ENCODE measurements around the gene SIGLEC15. TPM values are rescaled to one million over a fixed set of nuclear protein-coding genes. Genes with fewer than 3 reads are reported as not detected.

Gene SIGLEC15
- polyA plus RNA-seq, 2 of the 4 experiments (the other 2 are of a cell fraction), result not detected

- POLR2A ChIA-PET, result interaction anchor here (1.4 kb wide), 1 partner anchor 62 kb away, joined by 3 read pairs; no protein-coding TSS in a partner anchor
- H3K4me1 ChIP-seq, result 0 out of 3 replicates have a peak, but pooled peaks cover 2% of the 10 kb centered on the region
- ATAC-seq, result peak; percentile 38 to 74; a peak in 5 of 6 replicates
- DNase-seq (ENCODE audit: low read depth in 1 of 2, low spot score in 1 of 2), result peak in 1 of 2 experiments; percentile 45
- no peak for TF ChIP-seq HDAC2 (IDR thresholded peaks at IDR 0.05)
- peak; percentile 24 to 56; a peak in 3 of 5 replicates for TF ChIP-seq RAD21 (conservative IDR thresholded peaks at IDR 0.05 in 1 of 2, IDR thresholded peaks at IDR 0.05 in 1 of 2)
- TF ChIP-seq HOXB13 (CRISPR knock-in tag; IDR thresholded peaks at IDR 0.05; ENCODE audit: low read depth), result no peak
- TF ChIP-seq PHF8 (IDR thresholded peaks at IDR 0.05; ENCODE audit: borderline replicate concordance, low read depth), result no peak
- TF ChIP-seq CBX2 (IDR thresholded peaks at IDR 0.05; ENCODE audit: borderline replicate concordance, low read depth), result no peak
- TF ChIP-seq SREBF2 (IDR thresholded peaks at IDR 0.05), result no peak
- TF ChIP-seq NFE2L2 (conservative IDR thresholded peaks at IDR 0.05; ENCODE audit: low read length), result no peak
- peak; percentile 76 for TF ChIP-seq E2F6 (IDR thresholded peaks at IDR 0.05; ENCODE audit: borderline replicate concordance, low read depth)
- TF ChIP-seq KDM5A (IDR thresholded peaks at IDR 0.05), result no peak
- TF ChIP-seq ZC3H11A (IDR thresholded peaks at IDR 0.05), result no peak
- TF ChIP-seq RFX5 (IDR thresholded peaks at IDR 0.05), result no peak
- TF ChIP-seq FOXS1 (CRISPR knock-in tag; IDR thresholded peaks at IDR 0.05), result no peak
- TF ChIP-seq KDM1A (IDR thresholded peaks at IDR 0.05; ENCODE audit: low read depth), result no peak
- TF ChIP-seq, protein P1, sequence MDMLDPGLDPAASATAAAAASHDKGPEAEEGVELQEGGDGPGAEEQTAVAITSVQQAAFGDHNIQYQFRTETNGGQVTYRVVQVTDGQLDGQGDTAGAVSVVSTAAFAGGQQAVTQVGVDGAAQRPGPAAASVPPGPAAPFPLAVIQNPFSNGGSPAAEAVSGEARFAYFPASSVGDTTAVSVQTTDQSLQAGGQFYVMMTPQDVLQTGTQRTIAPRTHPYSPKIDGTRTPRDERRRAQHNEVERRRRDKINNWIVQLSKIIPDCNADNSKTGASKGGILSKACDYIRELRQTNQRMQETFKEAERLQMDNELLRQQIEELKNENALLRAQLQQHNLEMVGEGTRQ (IDR thresholded peaks at IDR 0.05), result peak; percentile 12; the same call in 1 of the 2 replicates
- TF ChIP-seq POLR2AphosphoS2 (conservative IDR thresholded peaks at IDR 0.05; ENCODE audit: low read length), result no peak
- TF ChIP-seq FOSL2 (IDR thresholded peaks at IDR 0.05), result no peak
- no peak for TF ChIP-seq FOSL2 (CRISPR knock-in tag; IDR thresholded peaks at IDR 0.05)
- TF ChIP-seq, protein P2, sequence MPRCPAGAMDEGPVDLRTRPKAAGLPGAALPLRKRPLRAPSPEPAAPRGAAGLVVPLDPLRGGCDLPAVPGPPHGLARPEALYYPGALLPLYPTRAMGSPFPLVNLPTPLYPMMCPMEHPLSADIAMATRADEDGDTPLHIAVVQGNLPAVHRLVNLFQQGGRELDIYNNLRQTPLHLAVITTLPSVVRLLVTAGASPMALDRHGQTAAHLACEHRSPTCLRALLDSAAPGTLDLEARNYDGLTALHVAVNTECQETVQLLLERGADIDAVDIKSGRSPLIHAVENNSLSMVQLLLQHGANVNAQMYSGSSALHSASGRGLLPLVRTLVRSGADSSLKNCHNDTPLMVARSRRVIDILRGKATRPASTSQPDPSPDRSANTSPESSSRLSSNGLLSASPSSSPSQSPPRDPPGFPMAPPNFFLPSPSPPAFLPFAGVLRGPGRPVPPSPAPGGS (IDR thresholded peaks at IDR 0.05), result no peak
- no peak for TF ChIP-seq HEYL (CRISPR knock-in tag; IDR thresholded peaks at IDR 0.05)
- no peak for TF ChIP-seq ZNF302 (CRISPR knock-in tag; IDR thresholded peaks at IDR 0.05)
- peak; percentile 73 for TF ChIP-seq MAX (IDR thresholded peaks at IDR 0.05)
- TF ChIP-seq RARB (CRISPR knock-in tag; IDR thresholded peaks at IDR 0.05), result no peak
- TF ChIP-seq MYC (IDR thresholded peaks at IDR 0.05; ENCODE audit: borderline replicate concordance, low read length), result no peak
- TF ChIP-seq CTCF (IDR thresholded peaks at IDR 0.05), result peak; percentile 25; the same call in 2 of the 3 replicates
- peak; percentile 52 for TF ChIP-seq SMC3 (IDR thresholded peaks at IDR 0.05)
- no peaks in the 10 kb centered on the region for H3K9me3 ChIP-seq
- peak overlapping the region; percentile 24 to 70; a peak in 3 of 6 replicates for H3K27ac ChIP-seq
- CTCF ChIA-PET, result interaction anchor here (0.7 to 3.4 kb wide), 9 partner anchors 8 to 159 kb away, joined by 3 to 76 read pairs (median 4); partner anchors contain the start of gene SLC14A1
- H3K4me2 ChIP-seq, result peak overlapping the region; percentile 70
- peak overlapping the region; percentile 27; the same call in 1 of the 3 replicates for H3K4me3 ChIP-seq
- FAIRE-seq, result no peak
- 100% methylated on average over 1 of the region's 84 CpGs for WGBS (ENCODE audit: missing lambda C conversion rate)
Measured at GRCh38 chr18:45837283-45838070, 12.0 kb downstream of the SIGLEC15 start.
